BJ (cell line): ENCODE measurements around the gene CACNA1A. TPM values are rescaled to one million over a fixed set of nuclear protein-coding genes. Genes with fewer than 3 reads are reported as not detected.

ENCODE experiments used
- CTCF ChIA-PET: fragments of 350-600 bp; formaldehyde crosslinking; extraction: SDS; loops from one replicate; lab custom pipeline; 2021; ENCODE audit warnings: antibody characterized with exemption, inconsistent platforms; lab: Yijun Ruan, JAX
- POLR2A ChIA-PET: fragments of 300-600 bp; sonication (Branson Sonifier 250); formaldehyde crosslinking; extraction: SDS; loops from one replicate; lab custom pipeline; 2021; ENCODE audit warnings: antibody characterized with exemption; lab: Charles Lee
- DNase-seq: peaks from one replicate; pipeline ENCODE4 v3.0.0-alpha.2; 2011; ENCODE audit warnings: low read depth
- H3K27me3 ChIP-seq: 2 replicates; pipeline ENCODE4 v1.6.0; 2011; ENCODE audit warnings: low read length; ENCODE audit not compliant: control insufficient read depth, insufficient read depth
- H3K36me3 ChIP-seq: 2 replicates; pipeline ENCODE4 v1.5.1; 2011; ENCODE audit warnings: low read length; ENCODE audit not compliant: control insufficient read depth, insufficient read depth
- H3K4me3 ChIP-seq: 2 replicates; pipeline ENCODE4 v1.5.1; 2011; ENCODE audit warnings: low read depth, mild to moderate bottlenecking, control low read depth, low read length
- polyA plus RNA-seq: library from polyadenylated mRNA; depleted of rRNA; stranded (reverse); fragments of >200 nt; gene quantifications from 2 replicates; pipeline ENCODE4 v1.2.3, GENCODE V29; 2011
- TF ChIP-seq, protein P1 (sequence below): IDR thresholded peaks from 2 replicates; pipeline ENCODE4 v1.5.1; 2011; ENCODE audit warnings: low read depth, mild to moderate bottlenecking, control low read depth, inconsistent platforms, low read length, moderate library complexity; ENCODE audit not compliant: insufficient read depth

CACNA1A gene
- polyA plus RNA-seq, 1 experiment = 2.9 TPM

DNA sequence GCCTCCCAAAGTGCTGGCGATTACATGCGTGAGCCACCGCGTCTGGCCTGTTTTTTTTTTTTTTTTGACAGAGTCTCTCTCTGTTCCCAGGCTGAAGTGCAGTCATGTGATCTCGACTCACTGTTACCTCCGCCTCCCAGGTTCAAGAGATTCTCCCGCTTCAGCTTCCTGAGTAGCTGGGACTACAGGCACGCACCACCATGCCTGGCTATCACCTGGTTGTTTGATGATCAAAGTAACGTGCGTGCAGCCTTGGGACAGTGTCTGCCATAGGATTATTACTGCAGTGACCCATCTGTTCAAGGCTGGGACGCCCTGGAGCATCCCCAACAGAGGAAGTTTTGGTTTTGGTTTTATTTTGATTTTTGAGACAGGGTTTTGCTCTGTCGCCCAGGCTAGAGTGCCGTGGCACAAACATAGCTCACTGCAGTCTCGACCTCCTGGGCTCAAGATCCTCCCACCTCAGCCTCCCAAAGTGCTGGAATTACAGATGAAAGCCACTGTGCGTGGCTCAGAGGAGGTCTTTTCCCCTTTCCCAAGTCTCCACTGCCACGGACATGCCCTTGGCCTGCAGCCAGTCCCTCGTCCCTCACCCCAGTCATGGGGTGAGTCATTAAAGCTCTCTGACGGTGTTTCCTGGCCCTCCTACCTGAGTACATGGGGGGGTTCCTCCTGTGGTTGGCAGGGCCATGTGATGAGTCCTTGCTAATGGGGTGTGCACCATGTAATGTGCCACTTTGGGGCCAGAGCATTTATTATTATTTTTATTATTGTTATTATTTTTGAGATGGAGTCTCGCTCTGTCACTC is 290.5 kb downstream of the CACNA1A start:
- CTCF ChIA-PET = no interaction called here
- H3K36me3 ChIP-seq = no peaks in the 10 kb centered on the region
- TF ChIP-seq, protein P1, sequence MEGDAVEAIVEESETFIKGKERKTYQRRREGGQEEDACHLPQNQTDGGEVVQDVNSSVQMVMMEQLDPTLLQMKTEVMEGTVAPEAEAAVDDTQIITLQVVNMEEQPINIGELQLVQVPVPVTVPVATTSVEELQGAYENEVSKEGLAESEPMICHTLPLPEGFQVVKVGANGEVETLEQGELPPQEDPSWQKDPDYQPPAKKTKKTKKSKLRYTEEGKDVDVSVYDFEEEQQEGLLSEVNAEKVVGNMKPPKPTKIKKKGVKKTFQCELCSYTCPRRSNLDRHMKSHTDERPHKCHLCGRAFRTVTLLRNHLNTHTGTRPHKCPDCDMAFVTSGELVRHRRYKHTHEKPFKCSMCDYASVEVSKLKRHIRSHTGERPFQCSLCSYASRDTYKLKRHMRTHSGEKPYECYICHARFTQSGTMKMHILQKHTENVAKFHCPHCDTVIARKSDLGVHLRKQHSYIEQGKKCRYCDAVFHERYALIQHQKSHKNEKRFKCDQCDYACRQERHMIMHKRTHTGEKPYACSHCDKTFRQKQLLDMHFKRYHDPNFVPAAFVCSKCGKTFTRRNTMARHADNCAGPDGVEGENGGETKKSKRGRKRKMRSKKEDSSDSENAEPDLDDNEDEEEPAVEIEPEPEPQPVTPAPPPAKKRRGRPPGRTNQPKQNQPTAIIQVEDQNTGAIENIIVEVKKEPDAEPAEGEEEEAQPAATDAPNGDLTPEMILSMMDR = no peak
- POLR2A ChIA-PET = no interaction called here
- no peak for DNase-seq
- peaks cover 4% of the 10 kb centered on the region; the same call in 1 of the 2 replicates for H3K27me3 ChIP-seq
- H3K4me3 ChIP-seq = no peak overlapping the region

DNA sequence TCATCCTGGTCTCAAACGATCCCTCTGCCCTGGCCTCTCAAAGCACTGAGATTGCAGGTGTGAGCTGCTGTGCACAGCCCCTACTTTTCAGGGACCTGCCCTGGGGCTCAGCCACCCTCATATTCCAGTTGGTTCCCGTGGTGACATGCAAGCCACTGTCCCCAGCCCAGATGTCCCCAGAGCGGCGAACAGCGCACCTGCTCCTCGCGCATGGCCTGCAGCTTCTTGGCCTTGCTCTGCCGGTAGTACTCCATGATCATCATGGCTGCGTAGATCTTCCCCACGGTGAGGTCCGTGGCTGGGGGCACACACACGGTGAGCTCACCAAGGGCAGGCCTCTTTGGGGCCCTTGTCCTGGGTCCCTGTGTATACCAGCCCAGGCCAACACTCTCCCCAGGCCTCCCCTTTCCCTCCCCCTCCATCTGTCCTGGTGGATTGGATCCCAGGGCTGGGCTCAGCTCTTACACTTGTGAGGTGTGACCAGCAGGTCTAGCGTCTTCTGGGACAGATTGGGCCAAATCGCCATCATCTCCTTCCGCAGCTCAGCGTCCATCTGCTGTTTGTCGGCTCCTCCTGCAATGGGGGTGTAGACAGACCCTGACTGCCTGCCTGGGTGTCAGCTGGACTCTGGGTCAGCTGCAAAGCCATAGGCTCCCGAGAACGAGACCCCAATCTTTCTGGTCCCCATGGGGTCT is 292.1 kb downstream of the CACNA1A start:
- CTCF ChIA-PET = interaction anchor here (0.9 to 1.5 kb wide), 2 partner anchors 18 to 364 kb away, joined by 3 read pairs; no protein-coding TSS in a partner anchor
- no peak overlapping the region for H3K4me3 ChIP-seq
- H3K36me3 ChIP-seq = no peaks in the 10 kb centered on the region
- TF ChIP-seq, protein P1 = no peak
- peaks cover 2% of the 10 kb centered on the region; the same call in 1 of the 2 replicates for H3K27me3 ChIP-seq
- no peak for DNase-seq
- POLR2A ChIA-PET = no interaction called here

DNA sequence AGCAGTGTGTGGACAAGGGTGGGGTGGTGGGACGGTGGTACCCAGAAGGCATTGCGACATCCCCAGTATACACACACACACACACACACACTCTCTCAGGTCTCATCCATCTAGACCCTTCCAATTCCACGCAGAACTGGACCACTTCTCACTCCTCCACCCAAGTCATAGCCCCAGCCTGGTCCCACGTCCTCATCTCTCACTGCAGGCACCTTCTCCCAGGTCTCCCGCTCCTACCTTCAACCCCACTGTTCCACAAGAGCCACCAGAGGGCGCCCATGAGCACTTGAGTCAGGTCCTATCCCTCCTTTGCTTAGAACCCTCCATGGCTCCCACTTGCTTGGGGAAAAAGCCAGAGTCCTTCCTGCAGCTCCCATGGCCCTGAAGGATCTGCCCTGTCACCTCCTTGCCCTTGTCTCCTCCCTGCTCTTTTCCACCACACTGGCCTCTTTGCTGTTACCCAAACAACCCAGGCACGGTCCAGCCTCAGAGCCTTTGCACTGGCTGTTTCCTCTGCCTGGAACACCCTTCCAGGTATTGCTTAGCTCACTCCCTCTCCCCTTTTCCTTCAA is 293.4 kb downstream of the CACNA1A start:
- POLR2A ChIA-PET = no interaction called here
- Histone ChIP-seq H3K4me3 (no peak overlapping the region), H3K36me3 (no peaks in the 10 kb centered on the region), H3K27me3 (peaks cover 2% of the 10 kb centered on the region; the same call in 1 of the 2 replicates)
- TF ChIP-seq, protein P1 = peak; percentile 67
- DNase-seq = no peak
- CTCF ChIA-PET = interaction anchor here (0.7 to 1.5 kb wide), 4 partner anchors 10 to 387 kb away, joined by 3 read pairs; no protein-coding TSS in a partner anchor

DNA sequence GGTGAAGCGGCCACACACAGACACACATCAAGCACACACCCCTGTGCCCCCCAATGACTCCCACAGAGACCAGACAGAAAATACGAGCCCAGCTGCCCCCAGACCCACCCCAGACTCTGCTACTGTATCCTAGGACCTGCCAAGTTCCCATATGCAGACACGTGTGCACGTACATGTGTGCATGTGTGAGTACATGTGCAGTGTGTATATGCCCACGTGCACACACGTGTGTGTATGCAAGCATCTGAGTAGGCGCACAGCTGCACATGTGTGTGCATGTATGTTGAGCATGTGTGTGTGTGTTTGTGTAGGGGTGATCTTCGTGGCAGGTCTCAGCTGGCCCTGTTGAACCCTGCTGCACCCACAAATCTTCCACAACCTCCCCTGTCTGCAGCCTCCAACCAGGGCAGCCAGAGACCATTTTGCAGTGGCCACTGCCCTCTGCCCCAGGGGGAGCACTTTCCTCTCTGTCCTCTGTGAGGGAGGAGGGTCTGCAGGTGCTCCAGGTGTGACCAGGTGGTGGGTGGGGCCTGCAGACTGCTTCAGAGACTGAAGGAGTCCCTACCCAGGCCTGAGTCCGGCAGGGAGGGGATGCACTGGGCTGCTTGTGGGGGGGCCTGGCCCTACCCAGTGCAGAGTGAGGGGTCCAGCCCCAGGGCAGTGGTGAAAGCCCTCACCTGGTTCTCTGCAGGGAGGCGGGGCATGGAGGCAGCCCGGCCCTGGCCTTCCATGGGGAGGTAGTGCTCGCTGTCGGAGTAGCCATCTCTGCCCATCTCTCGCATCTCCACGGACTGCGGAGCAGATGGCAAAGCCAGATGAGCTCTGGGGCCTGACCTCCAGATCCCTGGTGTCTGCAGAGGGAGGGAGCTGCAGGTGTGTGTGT is 294.6 kb downstream of the CACNA1A start:
- Histone ChIP-seq H3K27me3 (no peaks in the 10 kb centered on the region), H3K4me3 (no peak overlapping the region), H3K36me3 (no peaks in the 10 kb centered on the region)
- DNase-seq = no peak
- POLR2A ChIA-PET = no interaction called here
- TF ChIP-seq, protein P1 = no peak
- CTCF ChIA-PET = interaction anchor here (0.7 to 1.6 kb wide), 3 partner anchors 12 to 388 kb away, joined by 3 read pairs; no protein-coding TSS in a partner anchor
